Heart left ventricle (tissue), 13 donors: ENCODE results near the gene CSNK1G1.
"Not testable (repeated sequence)": the region's sequence is repeated elsewhere in the genome, so short reads cannot be mapped to it uniquely, and the experiment has no call there.

ENCODE experiments used
- POLR2A ChIP-seq, 2 donors: fragments of 450-650 bp; IDR thresholded peaks; one replicate each; pipeline ENCODE4 v1.6.1; 2017; ENCODE audit warnings: antibody characterized with exemption in 2 of 2, mild to moderate bottlenecking in 2 of 2, moderate library complexity in 2 of 2
- TF ChIP-seq, protein P1 (sequence below), 12 donors: fragments of 200-600 bp; sonication (generic) in 4 of 12; IDR thresholded peaks; one replicate each; pipeline versions ENCODE4 v1.5.0 to v1.8.0; 2018 to 2022; ENCODE audit warnings: antibody characterized with exemption in 12 of 12, mild to moderate bottlenecking in 5 of 12
- donor health status: ischemic (EF 13 %, LVEDD 7.1; RV severe dilation, severe dysfunction).
- donor health status: DM: no; HTN: yes; CAD: no.
- donor health status: DM: no; HTN: no; CAD: no.
- donor health status: ischemic (EF 25% LVEDD 6.9; RV normal size, moderate dysfunction).
- donor health status: ischemic (EF 25% LVEDD 5.7; RV mildly dilated, moderate dysfunction).
- donor health status: ischemic (EF 35%, LVEDD 5.7; RV mildly dilated, moderate dysfunction).
- donor health status: nonischemic (EF 11% LVEDD 7.7; RV severe dilation, severe dysfunction).
- donor health status: DM: yes; HTN: yes; CAD: no.
- donor health status: PGD.
- donor health status: ischemic (EF 29% LVEDD 5.4; RV normal size, mild dysfunction).
- donor health status: nonischemic (EF 23%, LVEDD 6.1; RV moderate dilation, normal function).

DNA sequence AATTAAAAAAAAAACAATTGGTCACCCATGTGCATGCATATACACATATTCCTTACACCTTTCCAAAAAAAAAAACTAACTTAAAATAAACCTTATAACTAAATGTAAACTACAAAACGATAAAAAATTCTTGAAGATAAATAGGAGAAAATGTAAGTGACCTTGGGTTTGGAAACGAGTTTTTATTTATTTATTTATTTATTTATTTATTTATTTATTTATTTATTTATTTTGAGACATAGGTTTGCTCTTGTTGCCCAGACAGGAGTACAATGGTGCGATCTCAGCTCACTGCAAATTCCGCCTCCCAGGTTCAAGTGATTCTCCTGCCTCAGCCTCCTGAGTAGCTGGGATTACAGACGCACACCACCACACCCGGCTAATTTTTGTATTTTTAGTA is 9.7 kb downstream of the CSNK1G1 start:
- TF ChIP-seq POLR2A (IDR thresholded peaks at IDR 0.05), result not testable (repeated sequence)
- TF ChIP-seq, protein P1, sequence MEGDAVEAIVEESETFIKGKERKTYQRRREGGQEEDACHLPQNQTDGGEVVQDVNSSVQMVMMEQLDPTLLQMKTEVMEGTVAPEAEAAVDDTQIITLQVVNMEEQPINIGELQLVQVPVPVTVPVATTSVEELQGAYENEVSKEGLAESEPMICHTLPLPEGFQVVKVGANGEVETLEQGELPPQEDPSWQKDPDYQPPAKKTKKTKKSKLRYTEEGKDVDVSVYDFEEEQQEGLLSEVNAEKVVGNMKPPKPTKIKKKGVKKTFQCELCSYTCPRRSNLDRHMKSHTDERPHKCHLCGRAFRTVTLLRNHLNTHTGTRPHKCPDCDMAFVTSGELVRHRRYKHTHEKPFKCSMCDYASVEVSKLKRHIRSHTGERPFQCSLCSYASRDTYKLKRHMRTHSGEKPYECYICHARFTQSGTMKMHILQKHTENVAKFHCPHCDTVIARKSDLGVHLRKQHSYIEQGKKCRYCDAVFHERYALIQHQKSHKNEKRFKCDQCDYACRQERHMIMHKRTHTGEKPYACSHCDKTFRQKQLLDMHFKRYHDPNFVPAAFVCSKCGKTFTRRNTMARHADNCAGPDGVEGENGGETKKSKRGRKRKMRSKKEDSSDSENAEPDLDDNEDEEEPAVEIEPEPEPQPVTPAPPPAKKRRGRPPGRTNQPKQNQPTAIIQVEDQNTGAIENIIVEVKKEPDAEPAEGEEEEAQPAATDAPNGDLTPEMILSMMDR (IDR thresholded peaks at IDR 0.05), result not testable (repeated sequence)
